Stimulated activated CD8-positive, alpha-beta memory T cell treated with anti-CD3 and anti-CD28 coated beads, Interleukin-15, amount 100 ng/mL, for 1 hour (primary cell): Measurements from ENCODE around the gene OR4K2.
"Not testable (repeated sequence)": the region's sequence is repeated elsewhere in the genome, so short reads cannot be mapped to it uniquely, and the experiment has no call there.

ENCODE experiments used
- DNase-seq: peaks from one replicate; pipeline ENCODE4 v3.0.0-alpha.2; 2020; ENCODE audit warnings: low read depth

OR4K2 gene

GRCh38 chr14:19874842-19875241 lies at the start of gene OR4K2:
Gene OR4K2, plus strand, starts transcription at chr14:19875142. Its CDS starts 1,126 bp downstream, at chr14:19876268.
- DNase-seq, result no peak

GRCh38 chr14:19827626-19828244 lies 47.2 kb upstream of the OR4K2 start:
- not testable (repeated sequence) for DNase-seq

GRCh38 chr14:19828314-19828713 lies 46.6 kb upstream of the OR4K2 start:
- DNase-seq, result no peak

- not testable (repeated sequence) for DNase-seq
Observed at GRCh38 chr14:19834203-19834848, 40.6 kb upstream of the OR4K2 start.

GRCh38 chr14:19838433-19838832 lies 36.5 kb upstream of the OR4K2 start:
- DNase-seq, result no peak

GRCh38 chr14:19851365-19851764 lies 23.6 kb upstream of the OR4K2 start:
- DNase-seq, result no peak

- not testable (repeated sequence) for DNase-seq
Observed at GRCh38 chr14:19866061-19866669, 8.8 kb upstream of the OR4K2 start.

- DNase-seq, result no peak
Observed at GRCh38 chr14:19873178-19873577, 1.8 kb upstream of the OR4K2 start.

- DNase-seq, result no peak
Observed at GRCh38 chr14:19878029-19878642, 3.2 kb downstream of the OR4K2 start.

GRCh38 chr14:19895282-19895681 lies 20.3 kb downstream of the OR4K2 start:
- DNase-seq, result no peak

GRCh38 chr14:19900999-19901398 lies 26.1 kb downstream of the OR4K2 start:
- DNase-seq, result no peak

- no peak for DNase-seq
Observed at GRCh38 chr14:19902409-19902808, 27.5 kb downstream of the OR4K2 start.

- no peak for DNase-seq
Observed at GRCh38 chr14:19906665-19907064, 31.7 kb downstream of the OR4K2 start.

GRCh38 chr14:19911114-19911513 lies 36.2 kb downstream of the OR4K2 start:
- no peak for DNase-seq

- no peak for DNase-seq
Observed at GRCh38 chr14:19917243-19917642, 42.3 kb downstream of the OR4K2 start.

- DNase-seq, result no peak
Observed at GRCh38 chr14:19917955-19918518, 43.1 kb downstream of the OR4K2 start.

- no peak for DNase-seq
Observed at GRCh38 chr14:19918553-19919264, 43.8 kb downstream of the OR4K2 start.

GRCh38 chr14:19920021-19920657 lies 45.2 kb downstream of the OR4K2 start, which contains the start of gene OR4K5:
Gene OR4K5, plus strand, starts transcription at chr14:19920607. Its CDS starts 0 bp downstream, at chr14:19920607.
- DNase-seq, result no peak

- DNase-seq, result no peak
Observed at GRCh38 chr14:19930617-19931016, 55.7 kb downstream of the OR4K2 start, which contains the start of gene OR4K1. Gene OR4K1, plus strand, starts transcription at chr14:19930917. Its CDS starts 4,750 bp downstream, at chr14:19935667.
